Parathyroid adenoma (tissue), 2 donors: Measurements from ENCODE around the gene RPIA.
A peak's percentile ranks its signal among the peaks of the same experiment; 100 is the strongest.

ENCODE experiments used
- H2AFZ ChIP-seq: fragments of 300-600 bp; sonication (generic); one replicate; pipeline ENCODE4 v1.7.0; 2017; ENCODE audit warnings: antibody characterized with exemption, mild to moderate bottlenecking
- H3K27ac ChIP-seq: fragments of 300-600 bp; sonication (generic); one replicate; pipeline ENCODE4 v1.7.0; 2017
- H3K27me3 ChIP-seq: fragments of 300-600 bp; sonication (generic); one replicate; pipeline ENCODE4 v1.7.0; 2017; ENCODE audit warnings: low read length; ENCODE audit not compliant: control insufficient read depth, insufficient read depth
- H3K36me3 ChIP-seq: fragments of 300-600 bp; sonication (generic); one replicate; pipeline ENCODE4 v1.7.0; 2017; ENCODE audit warnings: low read length; ENCODE audit not compliant: control insufficient read depth, insufficient read depth
- H3K4me1 ChIP-seq: fragments of 300-600 bp; sonication (generic); one replicate; pipeline ENCODE4 v1.7.0; 2017; ENCODE audit warnings: control low read depth
- H3K4me2 ChIP-seq: fragments of 300-600 bp; sonication (generic); one replicate; pipeline ENCODE4 v1.7.0; 2017; ENCODE audit warnings: low read length
- H3K4me3 ChIP-seq: fragments of 300-600 bp; sonication (generic); one replicate; pipeline ENCODE4 v1.7.0; 2017; ENCODE audit warnings: low read depth, low read length
- H3K79me2 ChIP-seq: fragments of 300-600 bp; sonication (generic); one replicate; pipeline ENCODE4 v1.7.0; 2017; ENCODE audit warnings: control low read depth
- H3K9ac ChIP-seq: fragments of 300-600 bp; sonication (generic); one replicate; pipeline ENCODE4 v1.7.0; 2017; ENCODE audit warnings: mild to moderate bottlenecking
- H3K9me3 ChIP-seq: fragments of 300-600 bp; sonication (generic); one replicate; pipeline ENCODE4 v1.7.0; 2017; ENCODE audit warnings: low read length; ENCODE audit not compliant: control insufficient read depth
- TF ChIP-seq, protein P1 (sequence below): fragments of 300-600 bp; sonication (generic); IDR thresholded peaks from one replicate; pipeline ENCODE4 v1.7.0; 2017; ENCODE audit warnings: antibody characterized with exemption, mild to moderate bottlenecking
- donor health status: primary hyperparathyroidism.

The RPIA gene

DNA sequence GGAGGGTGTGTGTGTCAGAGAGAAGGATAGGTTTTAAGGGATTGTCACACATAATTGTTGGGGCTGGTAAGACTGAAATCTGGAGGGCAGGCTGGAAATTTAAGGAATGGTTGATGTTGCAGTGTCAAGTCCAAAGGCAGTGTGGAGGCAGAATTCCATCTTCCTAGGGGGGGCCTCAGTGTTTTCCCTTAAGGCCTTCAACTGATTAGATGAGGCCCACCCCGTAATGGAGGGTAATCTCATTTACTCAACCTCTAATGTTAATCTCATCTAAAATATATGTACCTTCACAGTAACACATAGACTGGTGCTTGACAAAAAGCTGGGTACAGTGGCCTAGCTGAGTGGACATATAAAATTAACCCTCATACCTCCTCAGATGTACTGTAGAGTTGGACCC is 30.9 kb upstream of the RPIA start:
- H3K9me3 ChIP-seq: no peaks in the 10 kb centered on the region
- no peaks in the 10 kb centered on the region for H3K36me3 ChIP-seq
- H3K27ac ChIP-seq: no peak overlapping the region
- H2AFZ ChIP-seq: no peak overlapping the region
- no peak overlapping the region for H3K4me3 ChIP-seq
- TF ChIP-seq, protein P1, sequence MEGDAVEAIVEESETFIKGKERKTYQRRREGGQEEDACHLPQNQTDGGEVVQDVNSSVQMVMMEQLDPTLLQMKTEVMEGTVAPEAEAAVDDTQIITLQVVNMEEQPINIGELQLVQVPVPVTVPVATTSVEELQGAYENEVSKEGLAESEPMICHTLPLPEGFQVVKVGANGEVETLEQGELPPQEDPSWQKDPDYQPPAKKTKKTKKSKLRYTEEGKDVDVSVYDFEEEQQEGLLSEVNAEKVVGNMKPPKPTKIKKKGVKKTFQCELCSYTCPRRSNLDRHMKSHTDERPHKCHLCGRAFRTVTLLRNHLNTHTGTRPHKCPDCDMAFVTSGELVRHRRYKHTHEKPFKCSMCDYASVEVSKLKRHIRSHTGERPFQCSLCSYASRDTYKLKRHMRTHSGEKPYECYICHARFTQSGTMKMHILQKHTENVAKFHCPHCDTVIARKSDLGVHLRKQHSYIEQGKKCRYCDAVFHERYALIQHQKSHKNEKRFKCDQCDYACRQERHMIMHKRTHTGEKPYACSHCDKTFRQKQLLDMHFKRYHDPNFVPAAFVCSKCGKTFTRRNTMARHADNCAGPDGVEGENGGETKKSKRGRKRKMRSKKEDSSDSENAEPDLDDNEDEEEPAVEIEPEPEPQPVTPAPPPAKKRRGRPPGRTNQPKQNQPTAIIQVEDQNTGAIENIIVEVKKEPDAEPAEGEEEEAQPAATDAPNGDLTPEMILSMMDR: no peak
- H3K9ac ChIP-seq: no peak overlapping the region
- H3K79me2 ChIP-seq: no peaks in the 10 kb centered on the region
- no peak overlapping the region for H3K4me2 ChIP-seq
- H3K27me3 ChIP-seq: no peaks in the 10 kb centered on the region
- peaks cover 6% of the 10 kb centered on the region for H3K4me1 ChIP-seq

DNA sequence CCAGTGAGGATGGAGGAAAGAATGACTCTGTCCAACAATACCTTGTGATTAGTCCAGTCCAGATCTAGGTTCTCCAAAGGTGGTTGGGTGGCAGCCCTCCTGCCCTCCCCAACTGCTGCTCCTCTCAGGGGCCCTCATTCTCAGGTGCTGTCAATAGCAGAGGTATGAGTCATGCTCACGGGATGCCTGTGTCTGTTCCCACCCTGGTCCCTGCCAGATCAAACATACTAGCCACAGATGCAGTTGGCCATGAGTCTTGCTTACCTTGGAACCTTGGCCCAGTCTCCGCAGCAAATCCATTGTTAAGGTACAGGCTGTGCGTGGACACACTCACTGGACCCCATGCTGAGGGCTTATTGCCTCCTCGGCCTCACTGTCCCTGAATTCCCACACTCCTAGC is 24.9 kb upstream of the RPIA start:
- H3K79me2 ChIP-seq: no peaks in the 10 kb centered on the region
- H3K9ac ChIP-seq: no peak overlapping the region
- H3K27me3 ChIP-seq: no peaks in the 10 kb centered on the region
- H3K4me2 ChIP-seq: no peak overlapping the region
- H3K27ac ChIP-seq: no peak overlapping the region
- TF ChIP-seq, protein P1: no peak
- no peak overlapping the region for H3K4me3 ChIP-seq
- H3K4me1 ChIP-seq: no peaks in the 10 kb centered on the region
- no peak overlapping the region for H2AFZ ChIP-seq
- H3K36me3 ChIP-seq: no peaks in the 10 kb centered on the region
- H3K9me3 ChIP-seq: no peaks in the 10 kb centered on the region

DNA sequence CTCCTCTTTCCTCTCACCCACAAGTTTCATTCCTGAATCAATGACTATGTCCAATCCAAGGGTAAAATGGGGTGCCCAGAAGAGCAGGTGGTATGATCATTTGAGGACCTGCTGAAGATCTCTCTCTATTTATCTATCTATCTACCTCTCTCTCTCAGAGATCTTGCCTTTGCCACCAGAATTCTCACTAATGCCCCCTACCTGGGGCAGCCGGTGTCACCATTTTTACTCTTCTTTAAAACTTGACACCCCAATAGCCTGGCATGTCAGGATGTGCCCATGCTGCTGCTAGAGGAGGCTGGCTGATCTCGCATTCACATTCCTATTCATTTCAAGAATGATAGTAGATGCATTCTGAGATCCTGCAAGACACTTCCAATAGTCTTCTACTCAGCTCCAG is 24.3 kb upstream of the RPIA start:
- Histone ChIP-seq H3K4me3 (no peak overlapping the region), H3K4me1 (no peaks in the 10 kb centered on the region), H3K36me3 (no peaks in the 10 kb centered on the region), H3K27me3 (no peaks in the 10 kb centered on the region), H3K27ac (no peak overlapping the region), H3K9me3 (no peaks in the 10 kb centered on the region), H2AFZ (no peak overlapping the region), H3K79me2 (no peaks in the 10 kb centered on the region), H3K4me2 (no peak overlapping the region), H3K9ac (no peak overlapping the region)
- TF ChIP-seq, protein P1: no peak

DNA sequence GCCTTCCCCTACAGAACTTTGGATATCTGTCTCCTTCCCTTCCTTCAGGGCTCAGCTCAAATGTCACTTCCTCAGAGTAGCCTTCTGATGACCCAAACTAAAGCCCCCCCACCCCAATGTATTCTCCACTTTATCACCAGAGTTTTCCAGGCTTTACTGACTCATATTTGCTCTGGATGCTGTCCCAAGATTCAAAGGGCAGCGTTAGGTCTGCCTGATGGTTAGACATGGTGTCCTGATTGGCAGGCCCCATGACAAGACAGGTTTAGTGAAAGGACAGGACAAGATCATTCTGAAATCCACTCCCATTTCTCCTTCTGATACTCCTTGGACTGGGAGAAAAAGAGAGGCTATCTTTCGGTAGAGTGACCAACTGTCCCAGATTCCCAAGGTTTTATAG is 22.6 kb upstream of the RPIA start:
- TF ChIP-seq, protein P1: no peak

DNA sequence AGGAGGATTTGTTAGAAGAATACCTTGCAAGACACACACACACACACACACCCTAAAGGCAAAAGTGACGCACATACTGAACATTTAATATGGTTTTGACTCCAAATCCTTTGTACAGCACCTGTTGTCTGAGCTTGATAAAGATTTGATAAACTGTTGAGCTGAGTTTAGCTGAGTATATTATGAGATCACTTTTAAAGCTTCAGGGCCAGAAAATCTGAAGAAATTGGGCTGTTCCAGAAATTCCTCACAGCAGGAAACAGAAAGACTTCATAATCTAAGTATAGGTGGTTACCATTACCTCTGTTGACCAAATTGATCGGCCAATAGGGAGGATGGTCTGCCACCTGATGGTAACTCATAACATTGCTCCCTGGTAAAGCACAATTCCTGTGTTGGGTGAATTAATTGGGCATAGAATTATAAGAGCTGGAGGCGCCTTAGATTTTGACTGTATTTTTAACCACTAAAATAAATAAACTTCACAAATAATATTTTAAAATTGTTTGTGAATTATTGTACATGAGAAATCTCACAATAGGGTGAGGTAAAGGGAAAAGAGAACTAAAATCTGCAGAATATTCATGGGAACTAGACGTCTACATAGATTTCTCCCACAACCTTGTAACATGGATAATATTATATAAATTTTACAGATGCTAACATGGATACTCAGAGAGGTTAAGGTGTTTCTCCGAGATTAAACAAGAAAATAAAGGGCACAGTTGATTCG is 21.8 kb upstream of the RPIA start:
- Histone ChIP-seq H3K9me3 (no peaks in the 10 kb centered on the region), H3K27me3 (no peaks in the 10 kb centered on the region), H2AFZ (no peak overlapping the region), H3K79me2 (no peaks in the 10 kb centered on the region), H3K27ac (no peak overlapping the region), H3K9ac (no peak overlapping the region), H3K36me3 (no peaks in the 10 kb centered on the region), H3K4me3 (no peak overlapping the region), H3K4me1 (no peaks in the 10 kb centered on the region), H3K4me2 (no peak overlapping the region)
- TF ChIP-seq, protein P1: peak; percentile 68

More for the DNA sequence above, 22.6 kb upstream of the RPIA start:
- no peaks in the 10 kb centered on the region for H3K4me1 ChIP-seq
- H3K27ac ChIP-seq: no peak overlapping the region
- no peaks in the 10 kb centered on the region for H3K36me3 ChIP-seq
- no peaks in the 10 kb centered on the region for H3K9me3 ChIP-seq
- H3K27me3 ChIP-seq: no peaks in the 10 kb centered on the region
- H3K9ac ChIP-seq: no peak overlapping the region
- no peak overlapping the region for H3K4me3 ChIP-seq
- no peaks in the 10 kb centered on the region for H3K79me2 ChIP-seq
- no peak overlapping the region for H2AFZ ChIP-seq
- H3K4me2 ChIP-seq: no peak overlapping the region
